Measurements from ENCODE around the gene GHRH.

DNA sequence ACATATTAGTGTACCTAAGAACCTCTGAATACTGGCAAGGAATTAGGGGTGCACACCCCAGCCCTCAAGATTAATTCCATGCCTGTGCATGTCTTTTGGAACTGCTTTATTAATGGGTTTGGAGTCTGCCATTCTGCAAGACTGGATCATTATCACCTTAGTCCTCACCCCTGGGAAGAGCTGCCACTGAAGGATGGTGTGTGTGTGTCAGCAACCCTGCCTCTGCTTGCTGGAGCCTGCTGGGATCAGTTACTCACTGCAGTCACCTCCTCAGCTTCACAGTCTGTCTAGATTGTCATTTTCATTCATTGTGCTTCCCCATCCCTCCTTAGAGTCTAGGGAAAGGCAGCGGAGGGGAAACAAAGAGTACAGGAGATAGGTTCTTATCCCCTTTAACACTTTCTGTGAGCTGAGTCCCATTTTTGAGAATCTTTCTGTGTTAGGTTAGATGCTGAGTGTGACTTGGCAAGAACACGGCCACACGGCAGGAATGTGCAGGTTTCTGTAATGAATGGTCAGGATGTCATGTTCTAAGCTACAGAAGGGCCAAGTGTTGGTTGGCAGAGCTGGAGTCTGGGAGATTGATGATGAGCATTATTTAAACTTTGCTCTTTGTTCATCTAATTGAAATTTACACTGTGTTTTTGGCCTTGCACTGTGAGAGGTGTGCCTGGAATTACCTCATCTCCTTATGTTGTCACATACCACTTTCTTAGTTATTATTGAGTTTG, 21.1 kb downstream of the GHRH start:
- TF ChIP-seq CTCF (IDR thresholded peaks at IDR 0.05) (no peak), POLR2A (IDR thresholded peaks at IDR 0.05) (no peak), POLR2AphosphoS5 (IDR thresholded peaks at IDR 0.05; ENCODE audit: insufficient read depth in 1 of 2, low read depth in 1 of 2) (no peak)

Data from vagina (tissue), 2 donors.